Coronary artery (tissue), 2 donors: ENCODE measurements around the gene KRTAP4-12.
"Not testable (repeated sequence)": the region's sequence is repeated elsewhere in the genome, so short reads cannot be mapped to it uniquely, and the experiment has no call there.

Source experiments
- DNase-seq: peaks from one replicate; pipeline ENCODE4 v3.0.0-alpha.2; 2017; ENCODE audit warnings: low spot score
- H3K27ac ChIP-seq, 2 donors: fragments of 200-600 bp; sonication (generic); one replicate each; pipeline ENCODE4 v1.5.1; 2016 to 2019
- H3K4me3 ChIP-seq: fragments of 200-600 bp; sonication (generic); 2 replicates; pipeline ENCODE4 v1.5.1; 2016; ENCODE audit warnings: mild to moderate bottlenecking, moderate library complexity
- TF ChIP-seq, protein P1 (sequence below): fragments of 200-600 bp; sonication (generic); IDR thresholded peaks from one replicate; pipeline ENCODE4 v1.5.1; 2019; ENCODE audit warnings: antibody characterized with exemption

Gene KRTAP4-12

DNA sequence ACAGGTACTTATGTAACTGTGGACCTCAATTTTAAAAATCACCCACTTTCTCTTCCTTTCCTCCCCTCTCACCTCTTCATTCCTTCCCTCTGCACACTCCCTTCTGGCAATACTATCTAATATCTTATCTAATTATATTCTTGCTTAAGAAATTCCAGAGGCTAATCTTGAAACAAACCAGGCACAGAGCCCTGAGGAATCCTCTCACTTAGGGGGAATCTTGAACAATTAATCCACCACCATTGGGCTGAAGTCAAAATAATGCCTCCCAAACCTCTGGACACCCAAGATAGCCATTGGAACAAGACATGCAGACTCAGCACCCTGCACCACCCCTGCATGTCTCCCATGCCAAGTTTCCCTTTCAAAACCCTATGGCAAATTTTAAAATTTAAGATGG, 17.4 kb upstream of the KRTAP4-12 start:
- no peak for DNase-seq
- Histone ChIP-seq H3K4me3 (no peak overlapping the region), H3K27ac (no peak overlapping the region)
- TF ChIP-seq, protein P1, sequence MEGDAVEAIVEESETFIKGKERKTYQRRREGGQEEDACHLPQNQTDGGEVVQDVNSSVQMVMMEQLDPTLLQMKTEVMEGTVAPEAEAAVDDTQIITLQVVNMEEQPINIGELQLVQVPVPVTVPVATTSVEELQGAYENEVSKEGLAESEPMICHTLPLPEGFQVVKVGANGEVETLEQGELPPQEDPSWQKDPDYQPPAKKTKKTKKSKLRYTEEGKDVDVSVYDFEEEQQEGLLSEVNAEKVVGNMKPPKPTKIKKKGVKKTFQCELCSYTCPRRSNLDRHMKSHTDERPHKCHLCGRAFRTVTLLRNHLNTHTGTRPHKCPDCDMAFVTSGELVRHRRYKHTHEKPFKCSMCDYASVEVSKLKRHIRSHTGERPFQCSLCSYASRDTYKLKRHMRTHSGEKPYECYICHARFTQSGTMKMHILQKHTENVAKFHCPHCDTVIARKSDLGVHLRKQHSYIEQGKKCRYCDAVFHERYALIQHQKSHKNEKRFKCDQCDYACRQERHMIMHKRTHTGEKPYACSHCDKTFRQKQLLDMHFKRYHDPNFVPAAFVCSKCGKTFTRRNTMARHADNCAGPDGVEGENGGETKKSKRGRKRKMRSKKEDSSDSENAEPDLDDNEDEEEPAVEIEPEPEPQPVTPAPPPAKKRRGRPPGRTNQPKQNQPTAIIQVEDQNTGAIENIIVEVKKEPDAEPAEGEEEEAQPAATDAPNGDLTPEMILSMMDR: no peak

DNA sequence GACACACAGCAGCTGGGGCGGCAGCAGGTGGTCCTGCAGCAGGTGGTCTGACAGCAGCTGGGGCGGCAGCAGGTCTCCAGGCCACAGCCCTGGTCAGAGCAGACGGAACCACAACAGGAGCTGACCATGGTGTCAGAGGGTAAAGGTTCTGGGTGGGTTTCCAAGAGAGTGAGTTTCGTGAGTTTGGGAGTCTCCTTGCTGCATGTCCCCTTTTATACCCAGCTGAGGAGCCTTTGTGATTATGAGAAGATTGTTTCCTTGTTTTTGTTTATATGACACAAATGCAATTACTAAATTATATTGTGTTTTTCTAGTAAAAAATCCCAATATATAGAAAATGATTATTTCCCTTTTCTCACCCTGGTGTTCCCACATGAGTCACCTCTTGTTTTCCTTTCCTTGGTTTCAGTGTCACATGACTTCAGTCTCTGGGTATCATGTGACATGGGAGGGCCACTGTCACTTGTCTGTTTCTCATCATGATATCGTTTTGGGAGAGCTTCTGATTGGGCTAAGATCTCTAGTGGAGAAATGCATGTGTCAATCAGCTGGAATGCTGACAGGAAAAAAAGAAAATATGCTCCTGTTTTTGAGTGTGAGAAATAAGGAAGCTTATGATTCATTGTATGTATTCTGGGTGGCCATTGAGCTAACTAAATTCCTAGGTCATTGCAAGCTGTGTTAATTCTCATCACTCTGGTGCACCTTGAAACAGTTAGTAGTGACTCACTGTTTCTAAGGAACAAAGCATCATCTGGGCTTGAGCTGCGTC, 16.6 kb upstream of the KRTAP4-12 start, which contains the start of gene KRTAP4-6:
KRTAP4-6 (minus strand) TSS at position 185 of the 772 bp plus-strand sequence; CDS start at position 128, 57 bp downstream.
- TF ChIP-seq, protein P1: no peak
- no peak within 1 kb of the TSS for H3K4me3 ChIP-seq
- DNase-seq: no peak

DNA sequence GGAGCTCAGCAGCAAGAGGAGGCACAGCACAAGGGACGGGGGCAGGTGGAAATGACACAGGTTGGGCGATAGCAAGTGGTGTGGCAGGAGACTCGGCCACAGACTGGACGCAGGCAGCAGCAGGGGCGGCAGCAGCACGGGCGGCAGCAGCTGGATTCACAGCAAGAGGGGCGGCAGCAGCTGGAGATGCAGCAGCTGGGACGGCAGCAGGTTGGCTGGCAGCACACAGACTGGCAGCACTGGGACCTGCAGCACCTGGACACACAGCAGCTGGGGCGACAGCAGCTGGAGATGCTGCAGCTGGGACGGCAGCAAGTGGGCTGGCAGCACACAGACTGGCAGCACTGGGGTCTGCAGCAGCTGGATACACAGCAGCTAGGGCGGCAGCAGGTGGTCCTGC, 15.9 kb upstream of the KRTAP4-12 start:
- H3K4me3 ChIP-seq, DNase-seq, H3K27ac ChIP-seq: not testable (repeated sequence)

More for the DNA sequence above, 16.6 kb upstream of the KRTAP4-12 start, which contains the start of gene KRTAP4-6:
- no peak within 1 kb of the TSS for H3K27ac ChIP-seq

DNA sequence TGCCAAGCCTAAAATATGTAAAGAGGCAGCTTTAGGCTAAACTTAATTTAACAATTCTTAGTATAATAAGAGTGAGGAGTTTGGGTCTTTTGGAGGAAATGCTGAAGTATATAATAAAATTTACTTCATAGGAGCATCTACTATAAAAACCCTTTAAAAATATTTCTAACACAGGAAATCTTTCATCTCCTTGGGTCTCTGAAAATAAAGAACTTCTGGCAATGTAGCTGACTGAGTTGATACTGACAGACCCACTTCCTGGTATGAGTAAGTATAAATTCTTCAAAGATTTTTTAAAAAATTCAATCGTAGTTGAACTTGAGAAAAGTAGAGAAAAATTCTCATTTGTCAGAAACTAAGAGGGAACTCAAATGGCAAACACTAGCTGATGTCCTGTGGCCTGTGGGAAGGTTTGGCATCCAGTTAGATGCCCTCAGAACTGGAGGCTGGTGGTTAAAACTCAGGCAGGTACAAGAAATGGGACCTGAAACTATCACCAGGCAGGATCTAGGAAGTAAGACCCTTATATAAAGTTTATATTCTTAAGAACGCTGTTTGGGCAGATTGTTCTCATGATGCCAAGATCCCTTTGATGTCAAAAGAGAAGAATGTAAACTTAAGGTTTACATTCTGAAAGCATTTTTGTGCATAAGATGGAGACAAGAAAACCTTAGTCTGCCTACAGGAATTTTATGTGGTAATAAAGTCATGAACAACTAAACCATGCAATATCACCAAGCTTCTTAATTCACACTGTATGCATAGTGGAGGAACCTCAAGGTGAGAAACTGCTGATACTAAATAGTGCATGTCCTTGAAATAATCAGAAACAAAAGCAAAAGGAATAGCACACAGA, 10.1 kb upstream of the KRTAP4-12 start:
- DNase-seq: no peak
- no peak overlapping the region for H3K27ac ChIP-seq
- H3K4me3 ChIP-seq: no peak overlapping the region
- TF ChIP-seq, protein P1: no peak

DNA sequence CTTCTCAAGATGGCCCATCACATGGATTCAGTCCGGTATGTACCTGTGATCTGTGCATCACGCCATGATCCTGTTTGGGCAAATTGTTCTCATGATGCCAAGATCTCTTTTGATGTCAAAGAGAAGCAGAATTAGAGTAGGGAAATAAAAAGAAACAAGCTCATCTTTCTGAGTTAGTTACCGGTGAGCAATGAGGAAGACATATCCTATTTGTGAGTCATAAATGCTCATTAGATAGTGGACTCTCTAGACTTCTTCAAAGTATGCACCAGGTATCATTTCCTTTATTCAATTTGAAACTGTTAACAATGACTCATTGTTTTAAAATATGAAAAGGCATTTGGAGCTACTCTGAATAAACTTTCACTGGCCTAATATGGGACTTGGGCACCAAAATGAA, 8.0 kb upstream of the KRTAP4-12 start:
- Histone ChIP-seq H3K4me3 (no peak overlapping the region), H3K27ac (no peak overlapping the region)
- DNase-seq: no peak
- TF ChIP-seq, protein P1: no peak

DNA sequence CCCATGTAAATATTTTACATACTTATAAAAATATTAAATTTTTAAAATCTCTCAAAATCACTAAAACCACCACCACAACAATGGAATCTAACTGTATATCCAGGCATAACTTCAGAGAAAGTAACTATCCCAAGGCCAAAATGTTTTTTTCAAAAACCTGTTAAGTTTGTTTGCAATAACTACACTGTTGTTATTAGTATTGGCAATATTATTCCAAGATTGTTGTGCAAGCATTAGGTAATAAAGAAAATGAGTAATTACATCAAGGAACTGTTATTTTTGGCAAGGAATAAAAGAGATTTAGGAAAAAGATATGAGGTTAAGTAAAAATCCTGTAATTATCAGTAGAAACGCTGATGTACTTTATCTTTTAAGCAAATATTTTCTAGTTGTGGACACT, 3.4 kb upstream of the KRTAP4-12 start:
- H3K27ac ChIP-seq: no peak overlapping the region
- no peak overlapping the region for H3K4me3 ChIP-seq
- DNase-seq: no peak
- TF ChIP-seq, protein P1: no peak

DNA sequence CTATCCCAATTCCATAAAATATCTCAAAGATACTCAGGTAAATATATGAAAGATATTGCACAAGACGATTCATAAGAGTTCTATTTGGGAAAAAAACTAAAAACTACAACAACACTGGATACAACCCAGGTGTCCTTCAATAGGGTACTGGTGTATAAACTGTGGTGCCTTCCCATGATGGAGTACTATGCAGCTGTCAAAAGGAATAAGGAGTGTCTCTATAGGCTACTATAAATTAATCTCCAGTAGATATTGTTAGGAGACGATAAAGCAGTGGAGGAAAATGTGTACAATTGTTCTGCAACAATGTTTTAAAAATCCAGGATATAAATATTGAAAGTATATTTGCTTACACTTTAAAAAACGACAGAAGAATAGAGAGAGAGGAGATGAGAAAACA, 2.4 kb upstream of the KRTAP4-12 start:
- Histone ChIP-seq H3K4me3 (no peak overlapping the region), H3K27ac (no peak overlapping the region)
- TF ChIP-seq, protein P1: no peak
- no peak for DNase-seq
